Fibroblast of pulmonary artery (primary cell): ENCODE results near the gene KLHL12.
"Not testable (repeated sequence)": the region's sequence is repeated elsewhere in the genome, so short reads cannot be mapped to it uniquely, and the experiment has no call there.

ENCODE experiments used
- DNase-seq: peaks from one replicate; pipeline ENCODE4 v3.0.0-alpha.2; 2010; ENCODE audit warnings: low read depth
- H3K4me3 ChIP-seq: replicated peaks from 2 replicates; pipeline ENCODE4 v1.5.1; 2011; ENCODE audit warnings: low read depth, mild to moderate bottlenecking, control low read depth, low read length, moderate library complexity
- CTCF ChIP-seq: IDR thresholded peaks from 2 replicates; pipeline ENCODE4 v1.5.1; 2011; ENCODE audit warnings: mild to moderate bottlenecking, control low read depth, low read length, inconsistent platforms; ENCODE audit errors: missing control alignments

Gene KLHL12

GRCh38 chr1:202938287-202938925 is 11.4 kb upstream of the KLHL12 start:
- no peak for TF ChIP-seq CTCF
- H3K4me3 ChIP-seq: no peak overlapping the region
- DNase-seq: no peak

- not testable (repeated sequence) for DNase-seq, H3K4me3 ChIP-seq
Measured at GRCh38 chr1:202936409-202936808, 9.4 kb upstream of the KLHL12 start.

GRCh38 chr1:202935844-202936243 is 8.8 kb upstream of the KLHL12 start:
- no peak for TF ChIP-seq CTCF
- H3K4me3 ChIP-seq: no peak overlapping the region
- DNase-seq: no peak

GRCh38 chr1:202934755-202935154 is 7.7 kb upstream of the KLHL12 start:
- no peak overlapping the region for H3K4me3 ChIP-seq
- TF ChIP-seq CTCF: no peak
- no peak for DNase-seq

GRCh38 chr1:202932476-202932875 is 5.4 kb upstream of the KLHL12 start:
- no peak for DNase-seq
- no peak for TF ChIP-seq CTCF
- H3K4me3 ChIP-seq: no peak overlapping the region

GRCh38 chr1:202923533-202923932 is 3.5 kb downstream of the KLHL12 start:
- no peak overlapping the region for H3K4me3 ChIP-seq
- no peak for DNase-seq
- TF ChIP-seq CTCF: no peak

GRCh38 chr1:202919615-202920014 is 7.4 kb downstream of the KLHL12 start:
- no peak for DNase-seq
- no peak overlapping the region for H3K4me3 ChIP-seq
- TF ChIP-seq CTCF: no peak
